Measurements from ENCODE around the gene COLEC12.

The COLEC12 gene

DNA sequence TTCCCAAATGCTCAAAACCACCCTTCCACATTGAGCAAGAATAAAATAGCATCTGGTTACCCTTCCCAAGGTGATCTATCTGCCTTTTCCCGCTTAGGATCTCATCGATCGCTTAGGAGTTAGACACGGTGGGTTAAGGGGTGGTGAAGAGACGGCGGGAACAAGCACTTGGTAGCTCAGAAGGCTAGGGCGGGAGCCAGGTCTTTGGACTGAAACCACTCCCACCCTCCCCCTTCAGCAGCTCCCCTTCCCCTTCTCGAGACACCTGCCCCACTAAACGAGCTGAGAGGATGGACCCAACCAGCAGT lies 233.2 kb downstream of the COLEC12 start:
- Histone ChIP-seq H3K79me1 (ENCODE audit: low read length) (peaks cover 8% of the 10 kb centered on the region), H3K14ac (ENCODE audit: low read length) (peak overlapping the region; percentile 85), H3K27ac (ENCODE audit: low read depth, low read length) (peak overlapping the region; percentile 24), H3K4me2 (ENCODE audit: low read length) (peak overlapping the region; percentile 70), H3K18ac (ENCODE audit: low read length) (peak overlapping the region; percentile 80), H3K36me3 (ENCODE audit: control insufficient read depth in 1 of 2, insufficient read depth in 2 of 2, low read length in 2 of 2) (no peaks in the 10 kb centered on the region), H4K12ac (ENCODE audit: low read depth, low read length) (peak overlapping the region; percentile 85), H2BK12ac (ENCODE audit: low read length) (no peak overlapping the region), H2AK5ac (ENCODE audit: low read length) (no peak overlapping the region), H3K79me2 (ENCODE audit: control insufficient read depth, insufficient read depth, low read length, poor library complexity) (peaks cover 11% of the 10 kb centered on the region), H2BK5ac (ENCODE audit: low read depth, low read length, poor library complexity) (no peak overlapping the region), H4K91ac (ENCODE audit: low read depth, low read length) (peak overlapping the region; percentile 70), H4K8ac (ENCODE audit: low read depth, low read length) (peak overlapping the region; percentile 98), H3K9ac (ENCODE audit: low read length) (peak overlapping the region; percentile 82), H3K23ac (ENCODE audit: low read length) (no peak overlapping the region), H2BK120ac (ENCODE audit: insufficient read depth, low read length, poor library complexity) (no peak overlapping the region), H3K27me3 (ENCODE audit: insufficient read depth, low read length) (no peaks in the 10 kb centered on the region), H3K9me3 (ENCODE audit: insufficient read depth, low read depth, low read length) (no peaks in the 10 kb centered on the region), H3K4me1 (ENCODE audit: control insufficient read depth in 1 of 2, insufficient read depth in 2 of 2, low read length in 2 of 2) (peaks cover 3% of the 10 kb centered on the region in 2 experiments), H3K4ac (ENCODE audit: low read depth, low read length) (peak overlapping the region; percentile 57), H3K4me3 (ENCODE audit: low read depth, low read length) (peak overlapping the region; percentile 90), H2AFZ (ENCODE audit: insufficient read depth, low read length, poor library complexity) (peak overlapping the region; percentile 96)
- no CpG with 5 or more reads among the region's 9 CpGs for WGBS (ENCODE audit: extremely low coverage, insufficient coverage, insufficient read length)
- no peak for DNase-seq
